Upper lobe of left lung (tissue), 6 donors: ENCODE results near the gene S100P. TPM values are rescaled to one million over a fixed set of nuclear protein-coding genes. Genes with fewer than 3 reads are reported as not detected.
A peak's percentile ranks its signal among the peaks of the same experiment; 100 is the strongest.
"Not testable (repeated sequence)": the region's sequence is repeated elsewhere in the genome, so short reads cannot be mapped to it uniquely, and the experiment has no call there.

Experiments
- ATAC-seq, 2 donors: fragments of 200-7000 bp; cut with Tn5 transposase; one replicate each; pipeline ENCODE4 v1.9.1; 2022; ENCODE audit warnings: mild to moderate bottlenecking in 2 of 2, moderate library complexity in 2 of 2; ENCODE audit not compliant: low FRiP score in 2 of 2
- DNase-seq, 2 donors: peaks; one replicate each; pipeline ENCODE4 v3.0.0-alpha.2; 2019 to 2020
- H3K27ac ChIP-seq, 4 donors: fragments of 200-600 bp; sonication (generic); one replicate each; pipeline ENCODE4 v1.5.1; 2016 to 2019
- H3K27me3 ChIP-seq, 4 donors: fragments of 200-600 bp; sonication (generic); one replicate each; pipeline ENCODE4 v1.5.1; 2017 to 2019
- H3K36me3 ChIP-seq, 4 donors: fragments of 200-600 bp; sonication (generic); one replicate each; pipeline ENCODE4 v1.5.1; 2016 to 2019
- H3K4me1 ChIP-seq, 4 donors: fragments of 200-600 bp; sonication (generic); one replicate each; pipeline ENCODE4 v1.5.1; 2018 to 2019
- H3K4me3 ChIP-seq, 4 donors: fragments of 200-600 bp; sonication (generic); one replicate each; pipeline ENCODE4 v1.5.1; 2017 to 2019; ENCODE audit warnings: mild to moderate bottlenecking in 2 of 4, moderate library complexity in 1 of 4
- H3K9me3 ChIP-seq, 4 donors: fragments of 200-600 bp; sonication (generic); one replicate each; pipeline ENCODE4 v1.5.1; 2018 to 2019
- CTCF ChIP-seq, 6 experiments: fragments of 450-650 bp in 4 of 6; fragments of 200-600 bp in 2 of 6; sonication (generic) in 2 of 6; IDR thresholded peaks; one replicate each; pipeline ENCODE4 v1.5.1; 2016 to 2019; ENCODE audit warnings: antibody characterized with exemption in 6 of 6
- EP300 ChIP-seq, 4 donors: sonication (generic); formaldehyde crosslinking; IDR thresholded peaks; one replicate each; pipeline ENCODE4 v1.5.1; 2017; ENCODE audit warnings: antibody characterized with exemption in 4 of 4, control low read depth in 2 of 4
- POLR2A ChIP-seq, 4 donors: fragments of 450-650 bp; IDR thresholded peaks; one replicate each; pipeline ENCODE4 v1.5.1; 2016 to 2017; ENCODE audit warnings: antibody characterized with exemption in 4 of 4, mild to moderate bottlenecking in 2 of 4
- POLR2AphosphoS5 ChIP-seq, 2 donors: sonication (generic); formaldehyde crosslinking; IDR thresholded peaks; one replicate each; pipeline ENCODE4 v1.5.1; 2017; ENCODE audit warnings: antibody characterized with exemption in 2 of 2
- WGBS, 2 donors: methylation state at CpG; one replicate each; pipeline ENCODE4 v1.1.5; 2017 to 2018; 5-methylcytosine and 5-hydroxymethylcytosine counted together
- total RNA-seq, 6 donors: library from RNA; depleted of rRNA in 4 of 6; stranded (reverse); fragments of >200 nt in 4 of 6; gene quantifications; one replicate each; pipeline versions ENCODE4 v1.1.0 to v1.2.1, GENCODE V29; 2016 to 2021
- donor health status: DM: no; HTN: no; CAD: no; lungs with moderate emphysema.
- donor health status: DM: no; HTN: yes; CAD: no; lungs with severe emphysema.

S100P gene
- total RNA-seq, 6 donors from 2014 or later: 4.1 to 22.4 (median 13.3) TPM; not detected in 2

GRCh38 chr4:6724421-6725111 is 30.9 kb downstream of the S100P start:
- WGBS, 2 donors: 86 to 91% methylated on average over 18 to 19 of the region's 21 CpGs
- H3K9me3 ChIP-seq: no peaks in the 10 kb centered on the region
- no peak overlapping the region for H3K27ac ChIP-seq
- no peak for TF ChIP-seq POLR2A (IDR thresholded peaks at IDR 0.05)
- TF ChIP-seq CTCF (IDR thresholded peaks at IDR 0.05): no peak
- no peak for TF ChIP-seq EP300 (IDR thresholded peaks at IDR 0.05)
- TF ChIP-seq POLR2AphosphoS5 (IDR thresholded peaks at IDR 0.05): no peak
- ATAC-seq (peak in 1 of 2 donors; percentile 21), DNase-seq (peak in 1 of 2 donors; percentile 48)
- no peaks in the 10 kb centered on the region for H3K27me3 ChIP-seq
- peaks cover 5 to 7% (median 7%) of the 10 kb centered on the region in 4 donors for H3K4me1 ChIP-seq
- H3K36me3 ChIP-seq: no peaks in the 10 kb centered on the region
- H3K4me3 ChIP-seq: no peak overlapping the region

DNA sequence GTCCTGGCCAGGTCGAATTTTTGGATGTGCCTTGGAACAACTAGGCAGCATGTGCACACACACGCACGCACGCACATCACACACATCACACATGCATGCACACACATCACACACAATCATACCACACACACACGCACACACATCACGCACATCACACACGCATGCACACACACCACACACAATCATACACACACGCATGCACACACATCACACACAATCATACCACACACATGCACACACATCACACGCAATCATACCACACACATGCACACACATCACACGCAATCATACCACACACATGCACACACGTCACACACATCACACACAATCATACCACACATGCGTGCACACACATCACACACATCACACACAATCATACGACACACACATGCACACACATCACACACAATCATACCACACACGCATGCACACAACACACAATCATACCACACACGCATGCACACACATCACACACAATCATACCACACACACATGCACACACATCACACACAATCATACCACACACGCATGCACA is 31.8 kb downstream of the S100P start:
- H3K4me3 ChIP-seq, H3K27ac ChIP-seq, ATAC-seq, H3K27me3 ChIP-seq, H3K36me3 ChIP-seq, H3K9me3 ChIP-seq, H3K4me1 ChIP-seq, DNase-seq: not testable (repeated sequence)
- WGBS, 2 donors: 90 to 93% methylated on average over 16 of the region's 16 CpGs

DNA sequence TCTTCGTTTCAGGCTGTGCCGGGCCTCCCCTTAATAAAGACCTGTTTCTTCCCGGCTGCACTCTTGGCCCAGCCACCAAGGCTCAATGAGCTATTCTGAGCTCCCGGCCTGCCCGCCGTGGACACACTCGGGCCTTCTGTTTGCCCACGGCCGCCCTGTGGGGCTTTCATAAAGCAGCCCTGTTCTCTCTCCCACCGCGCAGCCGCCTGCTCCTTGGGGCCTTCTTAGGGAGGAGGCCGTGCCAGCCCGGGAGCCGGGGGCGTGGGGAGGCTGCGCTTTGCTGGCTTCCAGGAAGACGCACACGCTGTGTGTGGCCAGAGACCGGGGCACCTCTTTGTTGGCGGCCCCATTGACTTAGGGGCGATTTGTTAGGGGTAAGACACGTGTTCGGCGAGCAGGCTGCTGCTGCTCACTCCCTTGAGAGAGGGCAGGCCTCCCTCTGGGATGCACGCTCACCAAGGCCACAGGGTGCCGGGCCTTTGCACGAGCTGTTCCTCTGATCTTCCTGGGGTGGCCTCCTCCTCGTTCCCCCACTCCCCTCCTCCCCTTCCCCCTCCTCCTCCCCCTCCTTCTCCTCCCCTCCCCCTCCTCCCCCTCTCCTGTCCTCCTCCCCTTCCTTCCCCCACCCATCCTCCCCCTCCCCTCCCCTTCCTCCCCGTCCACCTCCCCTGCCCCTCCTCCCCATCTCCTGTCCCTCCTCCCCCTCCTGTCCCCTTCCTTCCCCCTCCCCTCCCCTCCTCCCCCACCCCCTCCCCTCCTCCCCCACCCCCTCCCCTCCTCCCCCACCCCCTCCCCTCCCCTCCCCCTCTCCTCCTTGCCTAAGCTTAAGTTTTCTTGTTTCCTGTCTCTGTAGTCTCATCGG is 33.6 kb downstream of the S100P start:
- no peaks in the 10 kb centered on the region for H3K36me3 ChIP-seq
- H3K27me3 ChIP-seq: no peaks in the 10 kb centered on the region
- WGBS, 2 donors: 39 to 50% methylated on average over 5 to 29 of the region's 31 CpGs
- no peak for TF ChIP-seq CTCF (IDR thresholded peaks at IDR 0.05)
- no peak for TF ChIP-seq POLR2AphosphoS5 (IDR thresholded peaks at IDR 0.05)
- TF ChIP-seq POLR2A (IDR thresholded peaks at IDR 0.05): no peak
- TF ChIP-seq EP300 (IDR thresholded peaks at IDR 0.05): no peak
- no peaks in the 10 kb centered on the region for H3K9me3 ChIP-seq
- peak in 1 of 2 donors; percentile 83 for DNase-seq
- H3K4me3 ChIP-seq: no peak overlapping the region
- peak in 1 of 2 donors; percentile 34 for ATAC-seq
- H3K4me1 ChIP-seq: peaks cover 0 to 3% (median under 1%) of the 10 kb centered on the region in 4 donors
- H3K27ac ChIP-seq: no peak overlapping the region

- H3K9me3 ChIP-seq: no peaks in the 10 kb centered on the region
- ATAC-seq (no peak), DNase-seq (no peak)
- no peaks in the 10 kb centered on the region for H3K27me3 ChIP-seq
- H3K4me1 ChIP-seq: peaks cover 4 to 8% (median 5%) of the 10 kb centered on the region in 4 donors
- no peak overlapping the region for H3K4me3 ChIP-seq
- no peak overlapping the region for H3K27ac ChIP-seq
- H3K36me3 ChIP-seq: no peaks in the 10 kb centered on the region
- no peak for TF ChIP-seq CTCF (IDR thresholded peaks at IDR 0.05)
- WGBS, 2 donors: 43 to 71% methylated on average over 3 of the region's 3 CpGs
Measured at GRCh38 chr4:6727943-6728250, 34.2 kb downstream of the S100P start.

GRCh38 chr4:6728320-6729029 is 34.8 kb downstream of the S100P start:
- WGBS, 2 donors: 86% methylated on average over 11 to 15 of the region's 15 CpGs
- Histone ChIP-seq H3K9me3 (no peaks in the 10 kb centered on the region), H3K27me3 (no peaks in the 10 kb centered on the region), H3K4me1 (peaks cover 4 to 11% (median 7%) of the 10 kb centered on the region in 4 donors), H3K4me3 (no peak overlapping the region), H3K36me3 (no peaks in the 10 kb centered on the region), H3K27ac (no peak overlapping the region)
- no peak for DNase-seq
- TF ChIP-seq EP300 (IDR thresholded peaks at IDR 0.05): no peak
- TF ChIP-seq POLR2A (IDR thresholded peaks at IDR 0.05): no peak
- TF ChIP-seq CTCF (IDR thresholded peaks at IDR 0.05): no peak
- no peak for TF ChIP-seq POLR2AphosphoS5 (IDR thresholded peaks at IDR 0.05)
- ATAC-seq: no peak
